ENCODE measurements around the gene BCAP31. TPM values are rescaled to one million over a fixed set of nuclear protein-coding genes. Genes with fewer than 3 reads are reported as not detected.

BCAP31 gene
- total and polyA plus RNA-seq, 2 donors from 2014 or later, result 218 to 246 TPM

GRCh38 chrX:153717445-153717844 lies 6.7 kb downstream of the BCAP31 start:
- intact Hi-C loops (cut with DNase I), result no loop called here
- FAIRE-seq (no peak), DNase-seq (peak in 1 of 5 donors; percentile 3)
- Histone ChIP-seq H3K27ac (ENCODE audit: low read depth in 2 of 2, low read length in 2 of 2) (no peak overlapping the region), H3K9ac (ENCODE audit: low read length in 3 of 3) (no peak overlapping the region), H3K27me3 (ENCODE audit: control insufficient read depth, insufficient read depth, low read length) (no peaks in the 10 kb centered on the region), H3K4me1 (ENCODE audit: control insufficient read depth in 2 of 3, insufficient read depth in 2 of 3, low read depth in 1 of 3, low read length in 3 of 3) (no peaks in the 10 kb centered on the region), H3K36me3 (ENCODE audit: control insufficient read depth in 2 of 3, insufficient read depth in 3 of 3, low read length in 3 of 3) (peaks cover 2 to 28% (median 24%) of the 10 kb centered on the region in 3 donors), H3K9me3 (ENCODE audit: control insufficient read depth in 2 of 3, insufficient read depth in 1 of 3, low read length in 3 of 3) (no peaks in the 10 kb centered on the region), H3K4me3 (ENCODE audit: low read length in 3 of 3) (no peak overlapping the region)
- TF ChIP-seq, protein P1, sequence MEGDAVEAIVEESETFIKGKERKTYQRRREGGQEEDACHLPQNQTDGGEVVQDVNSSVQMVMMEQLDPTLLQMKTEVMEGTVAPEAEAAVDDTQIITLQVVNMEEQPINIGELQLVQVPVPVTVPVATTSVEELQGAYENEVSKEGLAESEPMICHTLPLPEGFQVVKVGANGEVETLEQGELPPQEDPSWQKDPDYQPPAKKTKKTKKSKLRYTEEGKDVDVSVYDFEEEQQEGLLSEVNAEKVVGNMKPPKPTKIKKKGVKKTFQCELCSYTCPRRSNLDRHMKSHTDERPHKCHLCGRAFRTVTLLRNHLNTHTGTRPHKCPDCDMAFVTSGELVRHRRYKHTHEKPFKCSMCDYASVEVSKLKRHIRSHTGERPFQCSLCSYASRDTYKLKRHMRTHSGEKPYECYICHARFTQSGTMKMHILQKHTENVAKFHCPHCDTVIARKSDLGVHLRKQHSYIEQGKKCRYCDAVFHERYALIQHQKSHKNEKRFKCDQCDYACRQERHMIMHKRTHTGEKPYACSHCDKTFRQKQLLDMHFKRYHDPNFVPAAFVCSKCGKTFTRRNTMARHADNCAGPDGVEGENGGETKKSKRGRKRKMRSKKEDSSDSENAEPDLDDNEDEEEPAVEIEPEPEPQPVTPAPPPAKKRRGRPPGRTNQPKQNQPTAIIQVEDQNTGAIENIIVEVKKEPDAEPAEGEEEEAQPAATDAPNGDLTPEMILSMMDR (IDR thresholded peaks at IDR 0.05; ENCODE audit: borderline replicate concordance, extremely low read depth, insufficient read depth), result no peak

DNA sequence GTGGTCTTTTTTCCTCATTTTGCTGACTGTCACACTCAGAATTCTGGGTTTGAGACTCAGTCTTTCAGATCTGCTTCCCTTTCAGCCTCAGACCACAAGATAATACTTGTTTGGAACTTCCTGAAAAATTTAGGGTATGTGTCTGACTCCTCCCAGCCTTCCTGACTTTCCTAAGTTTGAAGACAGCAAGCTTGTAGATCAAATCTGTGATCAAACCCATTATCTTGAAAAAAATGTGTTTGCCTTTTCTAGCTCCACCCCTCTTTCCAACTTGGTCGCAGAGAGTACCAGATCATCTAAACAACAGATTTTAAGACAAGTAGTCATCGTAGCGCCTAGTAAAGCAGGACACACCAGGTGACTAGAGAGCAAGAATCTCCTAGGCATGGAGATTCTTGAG lies 9.9 kb downstream of the BCAP31 start:
- H3K9me3 ChIP-seq (ENCODE audit: control insufficient read depth in 2 of 3, insufficient read depth in 1 of 3, low read length in 3 of 3), result no peaks in the 10 kb centered on the region
- H3K27me3 ChIP-seq (ENCODE audit: control insufficient read depth, insufficient read depth, low read length), result no peaks in the 10 kb centered on the region
- H3K36me3 ChIP-seq (ENCODE audit: control insufficient read depth in 2 of 3, insufficient read depth in 3 of 3, low read length in 3 of 3), result peaks cover 0 to 19% (median 13%) of the 10 kb centered on the region in 3 donors
- H3K27ac ChIP-seq (ENCODE audit: low read depth in 2 of 2, low read length in 2 of 2), result no peak overlapping the region
- intact Hi-C loops (cut with DNase I), result no loop called here
- no peak overlapping the region for H3K4me3 ChIP-seq (ENCODE audit: low read length in 3 of 3)
- no peak overlapping the region for H3K9ac ChIP-seq (ENCODE audit: low read length in 3 of 3)
- H3K4me1 ChIP-seq (ENCODE audit: control insufficient read depth in 2 of 3, insufficient read depth in 2 of 3, low read depth in 1 of 3, low read length in 3 of 3), result no peaks in the 10 kb centered on the region
- TF ChIP-seq, protein P1 (IDR thresholded peaks at IDR 0.05; ENCODE audit: borderline replicate concordance, extremely low read depth, insufficient read depth), result no peak
- DNase-seq (no peak), FAIRE-seq (no peak)

DNA sequence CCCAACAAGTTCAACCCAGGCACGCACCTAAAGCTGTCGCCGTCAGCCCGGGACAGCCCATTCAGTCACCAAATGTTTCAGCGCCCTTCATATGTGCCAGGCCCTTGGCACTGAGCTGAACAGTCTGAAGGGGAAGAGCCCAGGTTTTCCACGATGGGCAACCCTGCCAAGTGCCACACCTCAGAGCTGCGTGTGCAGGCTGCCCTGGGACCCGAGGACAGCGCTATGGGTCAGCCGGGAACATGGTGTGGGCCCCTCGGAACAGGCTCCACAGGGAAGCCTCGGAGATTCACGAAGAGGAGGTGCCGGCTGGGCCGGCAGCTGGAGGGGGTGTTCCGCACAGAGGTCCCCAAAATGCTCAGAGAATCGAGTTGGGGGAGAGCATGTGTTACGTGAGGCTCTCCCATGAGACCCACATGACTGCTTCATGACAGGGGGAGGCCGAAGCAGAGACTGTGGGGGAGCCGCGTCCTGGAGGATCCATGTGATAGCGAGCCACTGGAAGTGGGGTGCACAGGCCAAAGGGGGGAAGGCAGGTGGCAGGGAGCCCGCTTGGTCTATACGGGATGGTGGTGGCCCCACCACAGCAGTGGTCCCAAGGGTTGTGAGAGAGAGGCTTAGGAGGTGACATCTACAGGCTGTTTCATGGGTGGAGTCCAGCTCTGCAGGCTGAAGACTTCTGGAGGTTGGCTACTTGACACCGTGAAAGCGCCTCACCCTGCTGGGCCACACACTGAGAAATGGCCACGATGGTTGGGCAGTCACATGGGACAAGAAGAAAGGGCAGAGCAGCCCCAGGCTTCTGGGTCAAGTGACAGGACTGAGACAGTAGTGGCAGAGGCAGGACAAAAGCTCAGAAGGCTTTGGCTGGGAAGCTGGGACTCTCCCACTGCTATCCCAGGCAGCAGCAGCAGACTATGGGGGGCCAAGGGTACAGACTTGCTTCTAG lies 14.2 kb downstream of the BCAP31 start:
- TF ChIP-seq, protein P1 (IDR thresholded peaks at IDR 0.05; ENCODE audit: borderline replicate concordance, extremely low read depth, insufficient read depth), result no peak
- Histone ChIP-seq H3K4me3 (ENCODE audit: low read length in 3 of 3) (no peak overlapping the region), H3K27ac (ENCODE audit: low read depth in 2 of 2, low read length in 2 of 2) (no peak overlapping the region), H3K36me3 (ENCODE audit: control insufficient read depth in 2 of 3, insufficient read depth in 3 of 3, low read length in 3 of 3) (peaks cover 0 to 10% (median 7%) of the 10 kb centered on the region in 3 donors), H3K4me1 (ENCODE audit: control insufficient read depth in 2 of 3, insufficient read depth in 2 of 3, low read depth in 1 of 3, low read length in 3 of 3) (no peaks in the 10 kb centered on the region), H3K9ac (ENCODE audit: low read length in 3 of 3) (no peak overlapping the region), H3K9me3 (ENCODE audit: control insufficient read depth in 2 of 3, insufficient read depth in 1 of 3, low read length in 3 of 3) (no peaks in the 10 kb centered on the region), H3K27me3 (ENCODE audit: control insufficient read depth, insufficient read depth, low read length) (no peaks in the 10 kb centered on the region)
- DNase-seq (peak in 1 of 5 donors; percentile 66), FAIRE-seq (no peak)
- intact Hi-C loops (cut with DNase I), result no loop called here

Data from kidney (tissue), 14 donors.